Adrenal gland (tissue), 12 donors: ENCODE results near the gene NPC1L1. TPM values are rescaled to one million over a fixed set of nuclear protein-coding genes. Genes with fewer than 3 reads are reported as not detected.

ENCODE experiments used
- DNase-seq, 7 donors: peaks; one replicate each; pipeline ENCODE4 v3.0.0-alpha.2; 2019 to 2020
- H3K27ac ChIP-seq, 5 donors: fragments of 200-600 bp; sonication (generic) in 4 of 5; 1 replicate in 3 of 5; 2 replicates in 2 of 5; pipeline versions ENCODE4 v1.5.1 to v1.8.0; 2016 to 2020; ENCODE audit warnings: mild to moderate bottlenecking in 1 of 5
- H3K27me3 ChIP-seq: fragments of 200-600 bp; 2 replicates; pipeline ENCODE4 v1.8.0; 2021
- H3K36me3 ChIP-seq, 2 donors: fragments of 200-600 bp; replicated peaks in 1 of 2; 1 replicate in 1 of 2; 2 replicates in 1 of 2; pipeline versions ENCODE4 v1.5.1 to v1.8.0; 2018 to 2022
- H3K4me1 ChIP-seq, 2 donors: fragments of 200-600 bp; replicated peaks in 1 of 2; 1 replicate in 1 of 2; 2 replicates in 1 of 2; pipeline versions ENCODE4 v1.5.1 to v1.8.0; 2018 to 2021
- H3K4me3 ChIP-seq, 4 donors: fragments of 200-600 bp; sonication (generic) in 3 of 4; one replicate each; pipeline ENCODE4 v1.5.1; 2016 to 2018
- H3K9me3 ChIP-seq, 3 donors: fragments of 200-600 bp; sonication (generic) in 1 of 3; replicated peaks in 1 of 3; 1 replicate in 2 of 3; 2 replicates in 1 of 3; pipeline versions ENCODE4 v1.5.1 to v1.8.0; 2016 to 2021
- CTCF ChIP-seq, 6 experiments: fragments of 450-650 bp in 4 of 6; fragments of 200-600 bp in 2 of 6; sonication (generic) in 1 of 6; IDR thresholded peaks; 1 replicate in 5 of 6; 2 replicates in 1 of 6; pipeline versions ENCODE4 v1.5.1 to v1.8.0; 2016 to 2021; ENCODE audit warnings: antibody characterized with exemption in 6 of 6, mild to moderate bottlenecking in 2 of 6, moderate library complexity in 1 of 6
- POLR2A ChIP-seq, 2 donors: fragments of 450-650 bp; IDR thresholded peaks; one replicate each; pipeline ENCODE4 v1.6.1; 2017; ENCODE audit warnings: antibody characterized with exemption in 2 of 2, mild to moderate bottlenecking in 2 of 2, moderate library complexity in 1 of 2
- WGBS, 4 donors: extraction: QIAGEN DNeasy Blood & Tissue Kit in 2 of 4; methylation state at CpG; one replicate each; pipeline versions ENCODE4 v1.1.5 to v1.1.7; 2013 to 2017; 5-methylcytosine and 5-hydroxymethylcytosine counted together
- intact Hi-C, 2 donors: fragments of 100-400 bp; cut with DNase I; formaldehyde crosslinking; loops; one replicate each; pipeline versions ENCODE4 v1.14.1 to v1.15.0; 2022 to 2023
- polyA plus RNA-seq, 3 donors: library from polyadenylated mRNA; stranded (reverse); fragments of 200-250 nt in 2 of 3; fragments of 350-450 nt in 1 of 3; fragmentation: Illumina TruSeq in 1 of 3; extraction: RNeasy Lipid Tissue Mini Kit (QIAGEN cat#74804) in 1 of 3; gene quantifications; one replicate each; pipeline ENCODE4 v1.2.3, GENCODE V29; 2013 to 2014
- total RNA-seq, 9 donors: library from RNA; depleted of rRNA in 4 of 9; stranded (reverse); fragments of >200 nt in 4 of 9; fragments of 120-200 nt in 1 of 9; fragmentation: NEBNext Ultra II Directional in 1 of 9; extraction: Animal tissue kit (Norgen Biotek cat#: 25700) in 1 of 9; gene quantifications; one replicate each; pipeline versions ENCODE4 v1.1.0 to v1.2.4, GENCODE V29; 2013 to 2023
- donor health status: healthy with polysubstance abuse.
- donor health status: Bipolar disorder and iron deficiency.
- donor health status: DM: yes; HTN: yes; CAD: no.
- donor health status: DM: no; HTN: no; CAD: no.
- donor health status: DM: no; HTN: no; CAD: no.
- donor health status: DM: yes; HTN: yes; CAD: no.

Gene NPC1L1
- total and polyA plus RNA-seq, 12 donors: under 0.01 to 0.48 (median 0.08) TPM; not detected in 2

- H3K4me1 ChIP-seq: peaks cover 6 to 14% of the 10 kb centered on the region in 2 donors
- H3K4me3 ChIP-seq: no peak overlapping the region
- H3K36me3 ChIP-seq: peaks cover 0 to 81% of the 10 kb centered on the region in 2 donors
- H3K27me3 ChIP-seq: no peaks in the 10 kb centered on the region
- no peak overlapping the region for H3K27ac ChIP-seq
- intact Hi-C loops: loop anchor here (5.0 to 10.0 kb wide), 5 partner anchors 95 to 505 kb away; partner anchors contain the start of gene PGAM2 (in 1 of the 2)
- WGBS, 4 donors: 75 to 87% (median 79%) methylated on average over 5 to 9 of the region's 9 CpGs
- TF ChIP-seq CTCF (IDR thresholded peaks at IDR 0.05) (no peak), POLR2A (IDR thresholded peaks at IDR 0.05) (no peak)
- no peaks in the 10 kb centered on the region for H3K9me3 ChIP-seq
- peak in 1 of 7 donors; percentile 6 for DNase-seq
Observed at GRCh38 chr7:44569959-44570358, 28.8 kb upstream of the NPC1L1 start.

- H3K27me3 ChIP-seq: no peaks in the 10 kb centered on the region
- WGBS, 4 donors: 83 to 93% (median 88%) methylated on average over 9 to 17 of the region's 17 CpGs
- H3K4me3 ChIP-seq: no peak overlapping the region
- H3K9me3 ChIP-seq: no peaks in the 10 kb centered on the region
- TF ChIP-seq CTCF (IDR thresholded peaks at IDR 0.05): no peak
- no peak for TF ChIP-seq POLR2A (IDR thresholded peaks at IDR 0.05)
- intact Hi-C loops: loop anchor here (5.0 to 10.0 kb wide), 5 partner anchors 94 to 504 kb away; partner anchors contain the start of gene PGAM2 (in 1 of the 2)
- peaks cover 0 to 87% of the 10 kb centered on the region in 2 donors for H3K36me3 ChIP-seq
- H3K27ac ChIP-seq: no peak overlapping the region
- peaks cover 6 to 10% of the 10 kb centered on the region in 2 donors for H3K4me1 ChIP-seq
- DNase-seq: no peak
Observed at GRCh38 chr7:44568771-44569560, 27.8 kb upstream of the NPC1L1 start.

- Histone ChIP-seq H3K27me3 (no peaks in the 10 kb centered on the region), H3K9me3 (no peaks in the 10 kb centered on the region), H3K4me1 (peaks cover 3 to 7% of the 10 kb centered on the region in 2 donors), H3K36me3 (peaks cover 0 to 86% of the 10 kb centered on the region in 2 donors), H3K4me3 (no peak overlapping the region), H3K27ac (no peak overlapping the region)
- TF ChIP-seq CTCF (IDR thresholded peaks at IDR 0.05) (no peak), POLR2A (IDR thresholded peaks at IDR 0.05) (no peak)
- DNase-seq: no peak
- WGBS, 4 donors: 86 to 95% (median 92%) methylated on average over 2 to 6 of the region's 6 CpGs
- intact Hi-C loops: loop anchor here (5.0 to 10.0 kb wide), 5 partner anchors 93 to 503 kb away; partner anchors contain the start of gene PGAM2 (in 1 of the 2)
Observed at GRCh38 chr7:44567884-44568283, 26.8 kb upstream of the NPC1L1 start.

- peaks cover 0 to 74% of the 10 kb centered on the region in 2 donors for H3K36me3 ChIP-seq
- H3K4me3 ChIP-seq: no peak overlapping the region
- no peaks in the 10 kb centered on the region for H3K9me3 ChIP-seq
- no peak overlapping the region for H3K27ac ChIP-seq
- H3K4me1 ChIP-seq: no peaks in the 10 kb centered on the region
- no peak for DNase-seq
- WGBS, 4 donors: 91 to 96% (median 95%) methylated on average over 5 of the region's 5 CpGs
- no peak for TF ChIP-seq CTCF (IDR thresholded peaks at IDR 0.05)
- TF ChIP-seq POLR2A (IDR thresholded peaks at IDR 0.05): no peak
- no peaks in the 10 kb centered on the region for H3K27me3 ChIP-seq
- intact Hi-C loops: loop anchor here (5.0 to 10.0 kb wide), 5 partner anchors 92 to 502 kb away; partner anchors contain the start of gene PGAM2 (in 1 of the 2)
Observed at GRCh38 chr7:44566680-44567079, 25.6 kb upstream of the NPC1L1 start.
